NCI-H2107 treated with DMSO at 0.1 percent for 48 hours (cell line): ENCODE data around the gene RBBP5.

Experiments
- DNase-seq: peaks from one replicate; lab custom pipeline; 2025; ENCODE audit not compliant: unreplicated experiment; lab: John Stamatoyannopoulos, UW

The RBBP5 gene

DNA sequence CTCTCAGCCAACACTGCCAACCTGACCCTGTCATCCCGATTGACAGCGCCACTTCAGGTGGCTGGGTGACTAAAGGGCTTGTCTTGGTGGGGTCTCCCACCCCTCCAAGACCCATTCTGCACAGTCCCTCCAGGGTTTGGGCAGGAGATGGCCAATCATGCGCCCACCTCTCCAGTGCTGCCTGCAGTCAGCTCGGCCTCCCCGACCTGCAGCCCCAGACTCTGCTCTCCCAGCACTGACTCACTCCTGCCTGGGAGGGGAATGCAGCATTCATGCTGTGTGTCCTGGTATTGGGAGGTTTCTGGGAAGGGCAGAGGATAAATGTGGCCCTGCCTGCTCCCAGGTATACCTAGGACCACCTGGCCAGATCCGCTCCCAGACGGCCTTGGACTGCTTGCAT is 47.3 kb downstream of the RBBP5 start:
- DNase-seq = no peak

DNA sequence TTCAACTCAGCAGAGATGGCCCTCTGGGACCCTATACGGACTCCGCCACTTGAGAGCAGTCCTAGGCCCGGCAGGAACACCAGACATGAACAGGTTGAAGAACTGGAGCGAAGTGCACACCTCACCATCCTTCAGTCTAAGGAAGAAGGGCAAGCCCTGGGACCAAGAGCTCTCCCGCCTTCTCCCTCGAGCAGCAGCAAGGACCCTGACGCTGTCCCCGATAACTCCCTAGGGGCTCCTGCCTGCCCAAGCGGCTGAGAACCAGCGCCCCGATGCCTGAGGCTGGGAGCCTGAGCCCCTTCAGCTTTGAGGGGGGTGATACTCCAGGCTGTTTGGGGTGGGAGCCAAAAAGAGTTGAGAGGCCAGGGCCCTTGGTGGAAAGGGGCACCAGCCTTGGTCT is 47.7 kb downstream of the RBBP5 start:
- DNase-seq = no peak

GRCh38 chr1:205073511-205073910 is 48.3 kb downstream of the RBBP5 start:
- no peak for DNase-seq

DNA sequence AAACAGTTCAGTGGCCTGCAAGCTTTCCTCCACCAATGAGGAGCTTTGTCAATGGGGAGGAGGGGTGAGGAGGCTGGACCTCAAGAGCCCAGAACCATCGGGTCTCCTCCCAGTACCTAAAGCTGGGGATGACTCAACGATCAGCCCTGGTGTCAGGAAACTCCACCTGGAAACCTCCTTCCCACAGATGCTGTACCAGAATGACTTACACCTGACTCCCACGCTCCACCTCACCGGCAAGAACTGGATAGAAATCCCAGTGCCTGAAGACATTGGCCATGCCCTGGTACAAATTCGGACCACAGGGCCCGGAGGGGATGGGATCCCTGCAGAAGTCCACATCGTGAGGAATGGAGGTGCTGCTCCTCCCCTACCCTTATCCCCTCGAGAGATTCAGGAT is 48.9 kb downstream of the RBBP5 start:
- no peak for DNase-seq

DNA sequence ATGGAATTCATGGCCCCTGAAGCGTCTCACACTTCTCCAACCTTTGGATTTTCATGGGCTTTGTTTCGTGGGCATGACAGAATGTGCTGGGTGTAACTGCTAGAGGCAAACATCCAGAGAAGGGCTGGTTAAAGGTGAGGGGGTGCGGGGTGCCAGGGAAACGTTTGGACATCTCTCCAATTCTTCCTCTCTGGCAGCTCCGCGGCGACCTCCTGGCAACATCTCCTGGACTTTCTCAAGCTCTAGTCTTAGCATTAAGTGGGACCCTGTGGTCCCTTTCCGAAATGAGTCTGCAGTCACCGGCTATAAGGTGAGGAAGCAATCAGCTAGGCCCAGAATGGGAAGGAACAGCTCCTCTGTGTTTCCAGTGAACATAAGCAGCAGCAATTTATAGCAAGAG is 49.5 kb downstream of the RBBP5 start:
- no peak for DNase-seq

- no peak for DNase-seq
These were observed 50.0 kb downstream of the RBBP5 start for GRCh38 chr1:205071801-205072200.

DNA sequence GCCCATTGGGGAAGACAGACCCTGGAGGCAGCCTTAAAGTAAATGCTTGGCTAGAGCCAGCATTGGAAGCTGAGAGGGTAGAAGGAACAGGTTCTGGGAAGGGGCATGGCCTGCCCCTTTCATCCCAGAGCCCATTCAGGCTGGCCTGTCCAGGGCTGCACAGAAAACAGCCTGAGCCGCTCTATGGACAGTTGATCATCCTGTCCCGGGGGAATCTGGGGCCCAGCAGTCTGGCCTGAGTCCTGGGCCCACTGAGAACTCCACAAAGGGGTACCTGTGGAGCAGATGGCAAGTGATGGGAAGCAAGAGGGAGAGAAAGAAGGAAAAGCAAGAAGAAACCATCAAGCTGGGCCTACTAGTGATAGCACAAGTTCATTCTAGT is 50.8 kb downstream of the RBBP5 start:
- DNase-seq = no peak

DNA sequence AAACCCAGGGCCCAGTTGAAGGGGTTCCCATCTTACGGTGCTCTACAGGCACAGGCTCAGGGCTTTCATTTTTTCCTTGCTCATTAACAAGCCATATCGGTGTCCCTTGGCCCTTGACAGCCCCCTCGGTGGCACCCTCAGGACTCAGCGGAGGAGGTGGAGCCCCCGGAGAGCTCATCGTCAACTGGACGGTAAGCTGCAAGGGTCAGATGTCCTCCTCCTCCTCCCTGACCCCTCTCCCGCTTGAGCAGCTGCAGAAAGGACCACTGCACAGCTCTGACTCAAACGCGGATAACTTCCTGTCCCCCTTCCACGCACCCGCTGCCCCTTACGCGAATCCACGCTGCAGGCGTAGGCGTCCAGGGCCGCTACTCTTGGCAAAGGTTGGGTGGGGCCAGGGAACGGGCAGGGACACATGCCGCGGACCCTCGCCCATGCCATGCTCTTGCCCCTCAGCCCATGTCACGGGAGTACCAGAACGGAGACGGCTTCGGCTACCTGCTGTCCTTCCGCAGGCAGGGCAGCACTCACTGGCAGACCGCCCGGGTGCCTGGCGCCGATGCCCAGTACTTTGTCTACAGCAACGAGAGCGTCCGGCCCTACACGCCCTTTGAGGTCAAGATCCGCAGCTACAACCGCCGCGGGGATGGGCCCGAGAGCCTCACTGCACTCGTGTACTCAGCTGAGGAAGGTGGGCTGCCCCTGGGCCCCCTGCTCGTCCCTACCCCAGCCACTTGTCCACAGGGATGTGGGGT is 52.2 kb downstream of the RBBP5 start:
- DNase-seq = no peak

GRCh38 chr1:205068457-205069040 is 53.2 kb downstream of the RBBP5 start:
- DNase-seq = no peak

DNA sequence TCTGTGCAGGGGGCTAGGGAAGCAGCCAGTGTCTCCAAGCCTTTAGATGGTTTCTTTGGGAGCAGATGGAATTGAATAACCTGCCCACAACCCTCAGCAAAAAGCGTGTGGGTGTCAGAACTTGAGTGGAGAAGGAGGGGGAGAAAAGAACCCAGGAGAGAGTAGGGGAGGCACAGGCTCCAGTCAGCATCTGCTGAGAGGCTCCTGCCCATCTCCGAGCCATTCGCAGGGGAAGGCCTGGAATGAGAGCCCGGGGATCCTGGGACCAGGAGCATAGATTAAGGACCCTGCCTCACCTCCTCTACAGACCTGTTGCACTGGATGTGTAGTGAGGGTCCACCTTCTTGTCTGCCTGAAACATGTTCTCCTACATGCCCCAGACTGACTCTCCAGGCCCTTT is 53.8 kb downstream of the RBBP5 start:
- no peak for DNase-seq

DNA sequence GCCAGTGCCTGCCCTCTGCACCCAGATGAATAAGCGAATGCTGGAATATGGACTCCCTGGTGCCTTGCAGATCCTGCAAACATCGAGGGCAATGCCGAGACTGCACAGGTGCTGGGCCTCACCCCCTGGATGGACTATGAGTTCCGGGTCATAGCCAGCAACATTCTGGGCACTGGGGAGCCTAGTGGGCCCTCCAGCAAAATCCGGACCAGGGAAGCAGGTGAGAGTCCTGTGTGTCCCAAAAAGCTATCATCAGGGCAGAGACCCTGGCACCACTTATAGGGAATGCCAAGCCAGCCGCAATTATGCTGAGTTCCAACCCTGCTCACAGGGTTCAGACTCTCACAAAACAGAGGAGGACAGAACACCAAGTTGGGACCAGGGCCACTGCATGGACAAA is 54.7 kb downstream of the RBBP5 start:
- DNase-seq = no peak

GRCh38 chr1:205066141-205066818 is 55.5 kb downstream of the RBBP5 start:
- DNase-seq = no peak

DNA sequence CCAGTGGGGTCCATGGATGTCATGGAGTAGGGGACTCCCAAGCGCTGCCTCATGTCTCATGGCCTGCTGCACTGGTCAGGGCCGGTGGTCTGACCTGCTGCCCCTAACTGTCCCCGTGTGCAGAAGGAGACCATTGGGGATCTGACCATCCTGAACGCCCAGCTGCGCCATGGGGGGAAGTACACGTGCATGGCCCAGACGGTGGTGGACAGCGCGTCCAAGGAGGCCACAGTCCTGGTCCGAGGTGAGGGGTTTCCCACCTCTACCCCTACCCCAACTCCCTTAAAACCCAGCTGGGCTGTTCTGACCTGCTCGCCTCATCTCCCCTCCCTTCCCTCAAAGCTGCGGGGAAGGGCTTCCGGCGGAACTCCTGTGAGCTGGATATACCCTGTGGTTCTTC is 56.1 kb downstream of the RBBP5 start:
- no peak for DNase-seq

DNA sequence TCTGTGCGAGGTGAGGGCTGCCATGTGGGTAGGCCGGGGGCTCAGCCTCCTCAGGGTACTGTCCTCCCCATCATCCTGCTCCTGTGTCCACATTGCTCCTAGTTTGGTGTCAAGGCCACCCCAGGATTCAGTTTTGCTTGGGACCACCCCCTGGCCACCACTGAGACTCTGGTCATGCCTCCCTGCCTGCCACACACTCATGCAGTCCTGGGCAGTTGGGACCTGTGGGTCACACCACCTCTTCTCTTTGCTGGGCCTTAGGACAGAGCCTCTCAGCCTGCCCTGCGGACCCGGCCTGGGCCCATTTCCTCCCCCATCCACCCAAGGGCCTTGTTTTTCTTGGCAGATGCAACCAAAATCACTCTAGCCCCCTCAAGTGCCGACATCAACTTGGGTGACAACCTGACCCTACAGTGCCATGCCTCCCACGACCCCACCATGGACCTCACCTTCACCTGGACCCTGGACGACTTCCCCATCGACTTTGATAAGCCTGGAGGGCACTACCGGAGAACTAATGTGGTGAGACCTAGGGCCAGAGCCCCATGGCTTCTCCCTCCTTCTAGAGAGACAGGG is 56.9 kb downstream of the RBBP5 start:
- no peak for DNase-seq

DNA sequence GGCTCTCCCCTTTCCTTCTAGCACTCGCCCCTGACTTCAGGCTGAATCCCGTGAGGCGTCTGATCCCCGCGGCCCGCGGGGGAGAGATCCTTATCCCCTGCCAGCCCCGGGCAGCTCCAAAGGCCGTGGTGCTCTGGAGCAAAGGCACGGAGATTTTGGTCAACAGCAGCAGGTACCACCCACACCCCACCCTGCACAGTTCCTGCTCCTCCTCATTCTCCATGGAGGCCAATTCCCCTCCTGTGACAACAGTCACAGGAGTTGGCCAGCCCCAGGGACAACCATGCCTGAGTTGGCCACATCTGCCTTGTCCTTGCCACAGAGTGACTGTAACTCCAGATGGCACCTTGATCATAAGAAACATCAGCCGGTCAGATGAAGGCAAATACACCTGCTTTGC is 57.5 kb downstream of the RBBP5 start:
- no peak for DNase-seq

GRCh38 chr1:205062895-205063294 is 58.9 kb downstream of the RBBP5 start:
- no peak for DNase-seq

GRCh38 chr1:205062319-205062718 is 59.5 kb downstream of the RBBP5 start:
- DNase-seq = no peak

DNA sequence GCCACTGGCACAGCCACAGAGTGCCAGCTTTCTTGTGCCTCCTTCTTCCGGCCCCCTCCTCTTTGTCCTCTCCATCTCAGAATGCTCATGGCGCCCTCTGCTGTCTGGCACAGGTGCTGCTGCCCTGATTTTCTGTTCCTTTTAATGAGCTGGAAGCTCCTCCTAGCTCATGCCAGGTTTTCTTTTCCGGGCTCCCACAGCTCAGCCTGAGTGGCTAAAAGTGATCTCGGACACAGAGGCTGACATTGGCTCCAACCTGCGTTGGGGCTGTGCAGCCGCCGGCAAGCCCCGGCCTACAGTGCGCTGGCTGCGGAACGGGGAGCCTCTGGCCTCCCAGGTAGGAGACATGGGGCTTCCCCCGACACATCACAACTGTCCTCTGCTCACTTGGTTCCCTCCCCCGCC is 60.1 kb downstream of the RBBP5 start:
- peak; percentile 83 for DNase-seq

GRCh38 chr1:205061227-205061626 is 60.6 kb downstream of the RBBP5 start:
- DNase-seq = no peak

DNA sequence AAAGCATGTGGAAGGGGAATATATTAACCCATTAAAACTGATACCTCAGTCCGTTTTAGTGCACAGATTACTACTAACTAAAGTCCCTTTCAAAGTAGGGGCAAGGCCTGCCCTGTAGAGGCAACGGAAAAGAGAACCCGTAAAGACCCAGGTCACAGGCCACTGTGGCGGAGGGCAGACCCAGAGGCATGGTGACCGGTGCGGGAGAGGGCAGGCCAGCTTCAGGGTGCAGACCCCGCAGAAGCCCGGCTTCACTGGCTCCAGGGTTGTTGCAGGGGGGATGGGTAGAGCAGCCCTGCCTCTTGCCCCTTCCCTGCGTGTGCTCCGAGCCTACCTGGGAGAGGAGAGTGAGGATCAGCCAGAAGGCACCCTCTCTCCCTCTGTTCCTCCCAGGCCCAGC is 61.0 kb downstream of the RBBP5 start:
- no peak for DNase-seq

DNA sequence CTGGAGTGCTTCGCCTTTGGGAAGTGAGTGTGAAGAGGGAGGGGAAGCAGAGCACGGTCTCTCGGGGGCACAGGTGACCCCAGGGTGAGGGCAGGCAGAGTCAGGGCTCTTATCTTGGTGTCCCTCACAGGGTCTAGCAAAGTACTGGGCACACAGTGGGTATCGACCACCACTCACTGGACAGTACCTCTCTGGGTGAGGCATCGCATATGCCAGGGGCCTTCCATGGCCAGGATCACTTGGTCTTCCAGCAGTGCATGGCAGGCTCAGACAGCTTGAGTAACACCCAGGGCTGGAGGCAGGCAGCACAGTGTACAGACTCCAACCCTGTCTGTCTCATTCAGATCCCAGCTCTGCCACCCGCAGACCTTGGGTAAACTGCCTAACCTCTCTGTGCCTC is 62.1 kb downstream of the RBBP5 start:
- DNase-seq = no peak

DNA sequence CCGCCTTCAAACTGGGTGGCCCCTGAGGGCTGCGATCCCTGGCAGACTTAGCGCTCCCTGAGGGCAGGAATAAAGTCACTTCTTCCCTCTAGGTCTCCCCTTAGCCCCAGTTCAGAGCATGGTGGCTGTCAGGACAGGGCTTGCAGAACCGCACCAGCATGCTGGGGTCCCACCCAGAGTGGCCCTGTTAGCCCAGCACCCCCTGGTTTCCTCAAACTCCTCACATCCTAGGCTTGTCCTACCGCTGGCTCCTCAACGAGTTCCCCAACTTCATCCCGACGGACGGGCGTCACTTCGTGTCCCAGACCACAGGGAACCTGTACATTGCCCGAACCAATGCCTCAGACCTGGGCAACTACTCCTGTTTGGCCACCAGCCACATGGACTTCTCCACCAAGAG is 62.9 kb downstream of the RBBP5 start:
- no peak for DNase-seq
